Measurements from ENCODE around the gene KLF17.

KLF17 gene

GRCh38 chr1:44170281-44170823, 51.7 kb downstream of the KLF17 start:
- no peak overlapping the region for H3K4me3 ChIP-seq
- DNase-seq (ENCODE audit: low spot score): no peak
- H3K27ac ChIP-seq: no peak overlapping the region
- TF ChIP-seq CTCF (IDR thresholded peaks at IDR 0.05): no peak

DNA sequence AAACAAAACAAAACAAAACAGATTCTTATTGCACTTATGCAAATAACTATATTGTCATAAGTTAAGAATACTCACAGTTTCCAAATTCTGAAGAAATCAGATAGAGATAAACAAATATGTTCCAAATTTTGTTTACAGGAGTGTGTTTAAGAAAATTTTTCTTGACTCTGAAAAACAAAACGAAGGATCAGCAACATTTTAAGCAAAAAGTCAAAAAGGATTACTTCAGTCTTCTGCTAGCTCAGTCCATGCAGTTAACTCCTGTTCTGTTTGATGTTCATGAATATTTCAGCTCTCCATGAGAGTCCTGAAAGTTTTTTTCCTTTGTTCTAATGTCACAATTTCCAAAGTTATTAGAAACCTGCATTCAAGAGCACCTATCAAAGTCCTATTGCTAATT, 56.0 kb downstream of the KLF17 start:
- no peak overlapping the region for H3K27ac ChIP-seq
- DNase-seq (ENCODE audit: low spot score): no peak
- no peak for TF ChIP-seq CTCF (IDR thresholded peaks at IDR 0.05)
- H3K4me3 ChIP-seq: no peak overlapping the region

Measured in coronary artery (tissue), 2 donors.